Omental fat pad (tissue), 4 donors: Measurements from ENCODE around the gene CIPC. TPM values are rescaled to one million over a fixed set of nuclear protein-coding genes. Genes with fewer than 3 reads are reported as not detected.

Experiments
- ATAC-seq: fragments of 150-250 bp; one replicate; pipeline ENCODE4 v1.9.1; 2016; ENCODE audit warnings: mild to moderate bottlenecking, moderate library complexity; ENCODE audit not compliant: low FRiP score
- DNase-seq: peaks from one replicate; pipeline ENCODE4 v3.0.0-alpha.2; 2019; ENCODE audit warnings: low spot score
- CTCF ChIP-seq, 3 donors: fragments of 450-650 bp; IDR thresholded peaks; one replicate each; pipeline ENCODE4 v1.5.1; 2016 to 2017; ENCODE audit warnings: antibody characterized with exemption in 3 of 3, mild to moderate bottlenecking in 3 of 3, moderate library complexity in 2 of 3
- total RNA-seq, 4 donors: library from RNA; depleted of rRNA; stranded (reverse); fragments of >200 nt; gene quantifications; one replicate each; pipeline ENCODE4 v1.1.0, GENCODE V29; 2016

Gene CIPC
- total RNA-seq, 4 donors from 2014 or later, result 34.2 to 47.3 (median 40.3) TPM

DNA sequence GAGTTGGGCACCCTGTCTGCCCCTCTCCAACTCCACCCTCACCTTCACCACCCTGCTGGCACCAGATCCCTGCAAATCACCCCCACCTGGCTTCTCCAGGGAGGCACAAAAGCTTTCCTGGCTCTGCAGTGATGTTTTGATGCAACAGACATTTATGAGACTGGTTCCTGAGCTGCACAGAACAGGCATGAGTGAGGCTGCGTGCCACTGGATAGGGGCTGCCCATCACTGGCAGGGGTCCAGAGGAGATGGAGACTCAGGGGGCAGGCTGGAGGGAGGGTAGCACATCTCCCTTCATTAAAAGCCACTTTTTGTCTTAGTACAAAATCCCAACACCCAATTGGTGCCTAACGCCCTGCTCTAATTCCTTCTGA lies 60.8 kb downstream of the CIPC start:
- DNase-seq, result no peak
- no peak for ATAC-seq
- no peak for TF ChIP-seq CTCF (IDR thresholded peaks at IDR 0.05)

- DNase-seq (no peak), ATAC-seq (no peak)
- no peak for TF ChIP-seq CTCF (IDR thresholded peaks at IDR 0.05)
Observed at GRCh38 chr14:77161011-77161410, 63.0 kb downstream of the CIPC start.

Other genes starting within 250 kb of the CIPC start
- 10 to 100 TPM; 31.1 to 70.0 (median 34.4) TPM for gene IRF2BPL, start 69.5 kb upstream of the CIPC start, total RNA-seq
- not detected for gene ZDHHC22, start 43.5 kb downstream of the CIPC start, total RNA-seq
- gene TMEM63C, start 83.5 kb downstream of the CIPC start, total RNA-seq, result under 1 TPM in 1 of 4 donors, not detected in 3; 0.13 TPM
- not detected for gene NGB, start 172.9 kb downstream of the CIPC start, total RNA-seq
- gene POMT2, start 222.6 kb downstream of the CIPC start, total RNA-seq, result 10 to 100 TPM; 14.3 to 23.3 (median 18.8) TPM
- gene GSTZ1, start 222.8 kb downstream of the CIPC start, total RNA-seq, result 10 to 100 TPM; 18.9 to 34.2 (median 27.6) TPM